PC-3 (cell line): ENCODE data around the gene MICU1. TPM values are rescaled to one million over a fixed set of nuclear protein-coding genes. Genes with fewer than 3 reads are reported as not detected.

Experiments
- ATAC-seq: fragments of 200-7000 bp; cut with Tn5 transposase; 2 replicates; pipeline ENCODE4 v1.9.1; 2020; ENCODE audit warnings: mild to moderate bottlenecking, moderate library complexity
- BruUV-seq: library from RNA; stranded (reverse); fragments of 400-500 nt; replicated peaks from 2 replicates; lab custom pipeline; 2021; lab: Mats Ljungman, UMichigan
- CTCF ChIA-PET: fragments of 300-600 bp; sonication (Branson Sonifier 250); formaldehyde crosslinking; loops from one replicate; lab custom pipeline; 2022; ENCODE audit warnings: antibody characterized with exemption; lab: Charles Lee
- POLR2A ChIA-PET: fragments of 300-600 bp; sonication (Branson Sonifier 250); formaldehyde crosslinking; loops from one replicate; lab custom pipeline; 2022; ENCODE audit warnings: antibody characterized with exemption; ENCODE audit not compliant: unreplicated experiment; lab: Charles Lee
- DNase-seq: peaks from one replicate; pipeline ENCODE4 v3.0.0-alpha.2; 2015
- H2AFZ ChIP-seq: fragments of 300-600 bp; sonication (generic); 2 replicates; pipeline ENCODE4 v1.6.0; 2016; ENCODE audit warnings: antibody characterized with exemption, low read length
- H3F3A ChIP-seq: fragments of 300-600 bp; sonication (generic); one replicate; pipeline ENCODE4 v1.6.0; 2017; ENCODE audit warnings: antibody characterized with exemption, low read length, control low read depth, mild to moderate bottlenecking; ENCODE audit not compliant: unreplicated experiment
- H3K27ac ChIP-seq: fragments of 300-600 bp; sonication (generic); 2 replicates; pipeline ENCODE4 v1.5.1; 2016; ENCODE audit warnings: mild to moderate bottlenecking, low read length
- H3K27me3 ChIP-seq: fragments of 300-600 bp; sonication (generic); 2 replicates; pipeline ENCODE4 v1.6.1; 2016; ENCODE audit warnings: low read length, mixed read lengths
- H3K36me3 ChIP-seq: fragments of 300-600 bp; sonication (generic); 2 replicates; pipeline ENCODE4 v1.6.1; 2016; ENCODE audit warnings: low read depth, mixed run types, low read length, mixed read lengths
- H3K4me1 ChIP-seq: fragments of 300-600 bp; sonication (generic); 2 replicates; pipeline ENCODE4 v1.5.1; 2016; ENCODE audit warnings: low read length; ENCODE audit not compliant: insufficient read depth
- H3K4me2 ChIP-seq: fragments of 300-600 bp; sonication (generic); 2 replicates; pipeline ENCODE4 v1.6.0; 2016; ENCODE audit warnings: low read length
- H3K4me3 ChIP-seq: fragments of 300-600 bp; sonication (generic); 2 replicates; pipeline ENCODE4 v1.5.1; 2016; ENCODE audit warnings: mild to moderate bottlenecking, low read length, mixed read lengths
- H3K79me2 ChIP-seq: fragments of 300-600 bp; sonication (generic); 2 replicates; pipeline ENCODE4 v1.6.1; 2017; ENCODE audit warnings: low read length, mixed read lengths
- H3K9ac ChIP-seq: fragments of 300-600 bp; sonication (generic); 2 replicates; pipeline ENCODE4 v1.6.0; 2016; ENCODE audit warnings: mild to moderate bottlenecking, low read length
- H3K9me2 ChIP-seq: fragments of 300-600 bp; sonication (generic); replicated peaks from 2 replicates; pipeline ENCODE4 v1.6.1; 2016; ENCODE audit warnings: mixed run types, low read length, mixed read lengths
- H3K9me3 ChIP-seq: fragments of 300-600 bp; sonication (generic); 2 replicates; pipeline ENCODE4 v1.6.1; 2016; ENCODE audit warnings: low read length, mixed read lengths
- H4K20me1 ChIP-seq: fragments of 300-600 bp; sonication (generic); 2 replicates; pipeline ENCODE4 v1.6.1; 2016; ENCODE audit warnings: low read length, mixed read lengths
- EZH2 ChIP-seq: fragments of 300-600 bp; sonication (generic); IDR thresholded peaks from one replicate; pipeline ENCODE4 v1.6.1; 2017; ENCODE audit warnings: antibody characterized with exemption, mild to moderate bottlenecking, low read length; ENCODE audit not compliant: unreplicated experiment
- EZH2phosphoT487 ChIP-seq: fragments of 300-600 bp; sonication (generic); IDR thresholded peaks from 2 replicates; pipeline ENCODE4 v1.6.1; 2018; ENCODE audit warnings: mild to moderate bottlenecking, antibody characterized with exemption, low read length, borderline replicate concordance
- intact Hi-C: fragments of 100-400 bp; cut with micrococcal nuclease; formaldehyde crosslinking; loops from 2 replicates; pipeline ENCODE4 v1.9.0; 2023
- total RNA-seq: library from RNA; depleted of rRNA; stranded (reverse); fragments of >200 nt; gene quantifications from 2 replicates; pipeline ENCODE4 v1.2.3, GENCODE V29; 2014
- TF ChIP-seq, protein P1 (sequence below): fragments of 300-600 bp; sonication (generic); conservative IDR thresholded peaks from 2 replicates; pipeline ENCODE4 v1.5.1; 2017; ENCODE audit warnings: antibody characterized with exemption, low read depth, mild to moderate bottlenecking, low read length

Gene MICU1
- total RNA-seq, 1 experiment from 2014 or later = 19.8 TPM

DNA sequence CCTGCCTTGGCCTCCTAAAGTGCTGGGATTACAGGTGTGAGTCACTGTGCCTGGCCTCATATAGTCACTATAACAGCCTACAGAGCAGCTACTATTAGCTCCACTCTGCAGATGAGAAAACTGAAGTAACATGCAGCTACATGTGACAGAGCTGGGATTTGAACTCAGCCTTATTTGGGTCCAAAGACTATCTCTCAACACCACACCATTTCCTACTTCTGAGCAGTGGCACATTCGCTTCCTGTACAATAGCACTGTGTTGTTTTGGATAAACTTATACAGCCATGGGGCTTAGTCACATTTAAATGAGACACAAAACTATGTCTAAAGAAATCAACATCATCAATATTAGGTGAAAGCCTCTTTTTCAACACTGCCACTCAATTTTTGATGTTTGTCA, 201.3 kb downstream of the MICU1 start:
- ChIA-PET CTCF (no interaction called here), POLR2A (no interaction called here)
- intact Hi-C loops = no loop called here
- DNase-seq (no peak), ATAC-seq (no peak)
- Histone ChIP-seq H3F3A (no peaks in the 10 kb centered on the region), H3K79me2 (no peaks in the 10 kb centered on the region), H3K9ac (no peak overlapping the region), H3K4me1 (no peaks in the 10 kb centered on the region), H4K20me1 (no peaks in the 10 kb centered on the region), H3K36me3 (no peaks in the 10 kb centered on the region), H3K9me2 (no peaks in the 10 kb centered on the region), H3K27me3 (no peaks in the 10 kb centered on the region), H3K9me3 (no peaks in the 10 kb centered on the region), H3K4me2 (no peak overlapping the region), H3K4me3 (no peak overlapping the region), H2AFZ (no peak overlapping the region), H3K27ac (no peak overlapping the region)
- BruUV-seq = no TSS peak
- TF ChIP-seq, protein P1, sequence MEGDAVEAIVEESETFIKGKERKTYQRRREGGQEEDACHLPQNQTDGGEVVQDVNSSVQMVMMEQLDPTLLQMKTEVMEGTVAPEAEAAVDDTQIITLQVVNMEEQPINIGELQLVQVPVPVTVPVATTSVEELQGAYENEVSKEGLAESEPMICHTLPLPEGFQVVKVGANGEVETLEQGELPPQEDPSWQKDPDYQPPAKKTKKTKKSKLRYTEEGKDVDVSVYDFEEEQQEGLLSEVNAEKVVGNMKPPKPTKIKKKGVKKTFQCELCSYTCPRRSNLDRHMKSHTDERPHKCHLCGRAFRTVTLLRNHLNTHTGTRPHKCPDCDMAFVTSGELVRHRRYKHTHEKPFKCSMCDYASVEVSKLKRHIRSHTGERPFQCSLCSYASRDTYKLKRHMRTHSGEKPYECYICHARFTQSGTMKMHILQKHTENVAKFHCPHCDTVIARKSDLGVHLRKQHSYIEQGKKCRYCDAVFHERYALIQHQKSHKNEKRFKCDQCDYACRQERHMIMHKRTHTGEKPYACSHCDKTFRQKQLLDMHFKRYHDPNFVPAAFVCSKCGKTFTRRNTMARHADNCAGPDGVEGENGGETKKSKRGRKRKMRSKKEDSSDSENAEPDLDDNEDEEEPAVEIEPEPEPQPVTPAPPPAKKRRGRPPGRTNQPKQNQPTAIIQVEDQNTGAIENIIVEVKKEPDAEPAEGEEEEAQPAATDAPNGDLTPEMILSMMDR = no peak
- no peak for TF ChIP-seq EZH2
- TF ChIP-seq EZH2phosphoT487 = no peak

DNA sequence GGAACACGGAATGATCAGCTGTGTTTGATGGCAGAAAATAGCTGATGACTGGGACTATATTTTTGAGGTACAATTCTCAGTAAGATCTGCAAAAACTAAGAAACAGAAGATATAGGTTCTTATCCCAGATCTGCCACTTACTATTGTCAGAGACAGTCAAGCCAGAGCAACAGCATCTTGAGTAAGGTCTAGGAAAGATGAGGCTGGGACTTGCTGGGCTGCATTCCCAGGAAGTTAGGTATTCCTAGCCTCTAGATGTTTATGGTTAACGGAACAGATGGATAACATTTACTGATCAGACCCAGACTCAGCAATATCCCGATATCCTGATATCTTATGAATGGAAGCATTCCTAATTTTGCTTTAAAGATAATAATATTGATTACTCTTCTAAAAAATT, 202.5 kb downstream of the MICU1 start:
- no peaks in the 10 kb centered on the region for H3K79me2 ChIP-seq
- no peaks in the 10 kb centered on the region for H3K27me3 ChIP-seq
- intact Hi-C loops = no loop called here
- H2AFZ ChIP-seq = no peak overlapping the region
- no peak overlapping the region for H3K27ac ChIP-seq
- ChIA-PET CTCF (no interaction called here), POLR2A (no interaction called here)
- no peak overlapping the region for H3K4me3 ChIP-seq
- no peak for DNase-seq
- no peak overlapping the region for H3K4me2 ChIP-seq
- ATAC-seq = no peak
- no peaks in the 10 kb centered on the region for H3K36me3 ChIP-seq
- no peaks in the 10 kb centered on the region for H3K9me3 ChIP-seq
- no TSS peak for BruUV-seq
- H3F3A ChIP-seq = no peaks in the 10 kb centered on the region
- TF ChIP-seq, protein P1 = no peak
- TF ChIP-seq EZH2 = no peak
- TF ChIP-seq EZH2phosphoT487 = no peak
- no peak overlapping the region for H3K9ac ChIP-seq
- H4K20me1 ChIP-seq = no peaks in the 10 kb centered on the region
- no peaks in the 10 kb centered on the region for H3K4me1 ChIP-seq
- no peaks in the 10 kb centered on the region for H3K9me2 ChIP-seq

DNA sequence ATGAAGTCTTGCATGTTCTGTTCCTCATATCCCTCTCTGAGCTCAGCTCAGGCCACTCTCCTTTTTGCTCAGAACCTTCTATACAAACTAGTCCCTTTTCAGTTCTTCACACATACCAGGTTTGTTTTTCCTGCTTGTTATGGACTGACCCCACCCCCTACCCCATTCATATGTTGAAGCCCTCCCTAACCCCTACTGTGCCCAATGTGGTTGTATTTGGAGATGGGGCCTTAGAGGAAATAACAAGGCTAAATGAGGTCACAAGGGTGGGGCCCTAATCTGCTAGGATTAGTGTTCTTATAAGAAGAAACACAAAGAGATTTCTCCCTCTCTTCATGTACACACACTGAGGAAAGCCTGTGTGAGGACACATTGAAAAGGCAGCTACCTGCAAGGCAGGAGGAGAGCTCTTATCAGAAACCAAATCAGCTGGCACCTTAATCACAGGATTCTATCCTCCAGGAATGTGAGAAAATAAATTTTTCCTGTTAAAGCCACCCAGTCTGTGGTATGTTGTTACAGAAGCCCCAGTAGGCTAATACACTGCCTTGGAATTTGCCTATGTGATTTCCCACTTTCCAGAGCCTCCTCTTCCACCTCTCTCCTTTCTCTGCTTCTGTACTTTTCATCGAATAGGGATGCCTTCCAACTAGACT, 203.9 kb downstream of the MICU1 start:
- TF ChIP-seq EZH2phosphoT487 = no peak
- TF ChIP-seq EZH2 = no peak
- Histone ChIP-seq H3F3A (no peaks in the 10 kb centered on the region), H3K4me3 (no peak overlapping the region), H3K4me1 (no peaks in the 10 kb centered on the region), H3K27me3 (no peaks in the 10 kb centered on the region), H2AFZ (no peak overlapping the region), H3K79me2 (no peaks in the 10 kb centered on the region), H3K9me3 (no peaks in the 10 kb centered on the region), H3K9me2 (no peaks in the 10 kb centered on the region), H4K20me1 (no peaks in the 10 kb centered on the region), H3K4me2 (no peak overlapping the region), H3K9ac (no peak overlapping the region), H3K27ac (no peak overlapping the region), H3K36me3 (no peaks in the 10 kb centered on the region)
- intact Hi-C loops = no loop called here
- ATAC-seq (no peak), DNase-seq (no peak)
- POLR2A ChIA-PET = no interaction called here
- CTCF ChIA-PET = no interaction called here
- no TSS peak for BruUV-seq
